Neural progenitor cell (in vitro differentiated cells): ENCODE data around the gene BEND4. TPM values are rescaled to one million over a fixed set of nuclear protein-coding genes. Genes with fewer than 3 reads are reported as not detected.
A peak's percentile ranks its signal among the peaks of the same experiment; 100 is the strongest.

Source experiments
- DNase-seq: peaks from one replicate; pipeline ENCODE4 v3.0.0-alpha.2; 2016; ENCODE audit warnings: low spot score
- H2AFZ ChIP-seq: fragments of 200-600 bp; sonication (generic); replicated peaks from 2 replicates; pipeline ENCODE4 v1.6.1; 2016; ENCODE audit warnings: antibody characterized with exemption
- H3F3A ChIP-seq: fragments of 200-600 bp; sonication (generic); 2 replicates; pipeline ENCODE4 v1.6.1; 2016; ENCODE audit warnings: antibody characterized with exemption, low read depth
- H3K27ac ChIP-seq: fragments of 200-600 bp; sonication (generic); 2 replicates; pipeline ENCODE4 v1.5.1; 2016; ENCODE audit warnings: mild to moderate bottlenecking
- H3K27me3 ChIP-seq: fragments of 200-600 bp; sonication (generic); 2 replicates; pipeline ENCODE4 v1.6.1; 2016; ENCODE audit warnings: mild to moderate bottlenecking, moderate library complexity
- H3K36me3 ChIP-seq: fragments of 200-600 bp; sonication (generic); 2 replicates; pipeline ENCODE4 v1.5.1; 2016
- H3K4me1 ChIP-seq: fragments of 200-600 bp; sonication (generic); 2 replicates; pipeline ENCODE4 v1.6.1; 2016; ENCODE audit warnings: mixed run types
- H3K4me2 ChIP-seq: fragments of 200-600 bp; sonication (generic); 2 replicates; pipeline ENCODE4 v1.6.1; 2016
- H3K4me3 ChIP-seq: fragments of 200-600 bp; sonication (generic); 2 replicates; pipeline ENCODE4 v1.5.1; 2016
- H3K79me2 ChIP-seq: fragments of 200-600 bp; sonication (generic); 2 replicates; pipeline ENCODE4 v1.6.1; 2016; ENCODE audit warnings: low read depth
- H3K9ac ChIP-seq: fragments of 200-600 bp; sonication (generic); 2 replicates; pipeline ENCODE4 v1.6.1; 2016
- H3K9me3 ChIP-seq: fragments of 200-600 bp; sonication (generic); 2 replicates; pipeline ENCODE4 v1.5.1; 2016; ENCODE audit warnings: low read depth
- H4K20me1 ChIP-seq: fragments of 200-600 bp; sonication (generic); 2 replicates; pipeline ENCODE4 v1.6.1; 2016; ENCODE audit warnings: low read depth
- H3K27ac Mint-ChIP-seq: 3 replicates; pipeline ENCODE4 v1.8.0; 2021; ENCODE audit warnings: mixed read lengths
- H3K27me3 Mint-ChIP-seq: 2 replicates; pipeline ENCODE4 v1.8.0; 2022; ENCODE audit warnings: low read depth, mild to moderate bottlenecking, inconsistent platforms, moderate library complexity, mixed read lengths; ENCODE audit not compliant: insufficient read depth
- H3K36me3 Mint-ChIP-seq: 3 replicates; pipeline ENCODE4 v1.8.0; 2021; ENCODE audit warnings: mixed read lengths
- H3K4me1 Mint-ChIP-seq: 3 replicates; pipeline ENCODE4 v1.8.0; 2021; ENCODE audit warnings: mixed read lengths
- H3K4me3 Mint-ChIP-seq: 3 replicates; pipeline ENCODE4 v1.8.0; 2021; ENCODE audit warnings: mild to moderate bottlenecking, moderate library complexity, mixed read lengths
- H3K9me3 Mint-ChIP-seq: 3 replicates; pipeline ENCODE4 v1.8.0; 2020; ENCODE audit warnings: mixed read lengths
- CTCF ChIP-seq: fragments of 200-600 bp; sonication (generic); IDR thresholded peaks from 2 replicates; pipeline ENCODE4 v1.5.1; 2017; ENCODE audit warnings: antibody characterized with exemption, mild to moderate bottlenecking
- EZH2 ChIP-seq: fragments of 200-600 bp; sonication (generic); IDR thresholded peaks from 2 replicates; pipeline ENCODE4 v1.6.1; 2017; ENCODE audit warnings: antibody characterized with exemption, mild to moderate bottlenecking, moderate library complexity
- EZH2phosphoT487 ChIP-seq: fragments of 200-600 bp; sonication (generic); IDR thresholded peaks from 2 replicates; pipeline ENCODE4 v1.6.1; 2017; ENCODE audit warnings: antibody characterized with exemption
- total RNA-seq: library from RNA; depleted of rRNA; stranded (reverse); fragments of >200 nt; gene quantifications from 2 replicates; pipeline ENCODE4 v1.2.3, GENCODE V29; 2015; ENCODE audit warnings: low replicate concordance

Gene BEND4
- total RNA-seq, 1 donor from 2014 or later = 9.7 TPM

DNA sequence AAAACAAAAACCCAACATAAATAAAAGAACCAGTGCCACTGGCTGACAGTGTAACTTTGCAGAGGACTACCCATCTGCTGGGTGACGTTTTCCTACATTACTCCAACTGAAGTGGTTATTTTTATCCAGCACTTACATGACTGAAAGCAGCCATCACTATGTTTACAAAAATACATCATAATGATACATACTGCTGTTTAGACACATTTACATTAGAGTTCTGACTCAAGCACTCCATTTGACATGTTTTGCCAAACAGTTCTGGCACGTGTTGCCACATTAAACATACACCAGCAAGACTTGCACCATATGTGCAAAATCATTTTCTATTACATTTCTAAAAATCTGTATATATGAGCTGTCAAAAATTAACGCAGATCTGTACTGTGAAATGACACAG is 39.6 kb downstream of the BEND4 start:
- Histone ChIP-seq H3K9me3 (no peaks in the 10 kb centered on the region), H3K4me2 (no peak overlapping the region), H2AFZ (no peak overlapping the region), H3K9ac (no peak overlapping the region), H3K27ac (no peak overlapping the region), H3K36me3 (no peaks in the 10 kb centered on the region), H3F3A (no peaks in the 10 kb centered on the region), H3K4me3 (no peak overlapping the region), H3K79me2 (no peaks in the 10 kb centered on the region), H4K20me1 (no peaks in the 10 kb centered on the region), H3K27me3 (no peaks in the 10 kb centered on the region), H3K4me1 (no peaks in the 10 kb centered on the region)
- H3K4me1 Mint-ChIP-seq = no peaks in the 10 kb centered on the region
- no peaks in the 10 kb centered on the region for H3K9me3 Mint-ChIP-seq
- H3K36me3 Mint-ChIP-seq = no peaks in the 10 kb centered on the region
- H3K4me3 Mint-ChIP-seq = no peak overlapping the region
- DNase-seq = no peak
- TF ChIP-seq EZH2 (no peak), EZH2phosphoT487 (no peak), CTCF (no peak)
- no peaks in the 10 kb centered on the region for H3K27me3 Mint-ChIP-seq
- no peak overlapping the region for H3K27ac Mint-ChIP-seq

GRCh38 chr4:42104521-42104920 is 47.9 kb downstream of the BEND4 start:
- H3K4me3 ChIP-seq = no peak overlapping the region
- H3K9ac ChIP-seq = no peak overlapping the region
- H3K4me1 Mint-ChIP-seq = no peaks in the 10 kb centered on the region
- no peaks in the 10 kb centered on the region for H3K27me3 ChIP-seq
- H3K4me3 Mint-ChIP-seq = no peak overlapping the region
- no peaks in the 10 kb centered on the region for H3K9me3 ChIP-seq
- TF ChIP-seq EZH2phosphoT487 (no peak), CTCF (no peak), EZH2 (no peak)
- H3K36me3 Mint-ChIP-seq = no peaks in the 10 kb centered on the region
- no peak overlapping the region for H3K27ac Mint-ChIP-seq
- peak; percentile 5 for DNase-seq
- no peaks in the 10 kb centered on the region for H3K36me3 ChIP-seq
- H2AFZ ChIP-seq = no peak overlapping the region
- no peaks in the 10 kb centered on the region for H3K4me1 ChIP-seq
- no peaks in the 10 kb centered on the region for H3K79me2 ChIP-seq
- H3K4me2 ChIP-seq = no peak overlapping the region
- no peaks in the 10 kb centered on the region for H3F3A ChIP-seq
- no peak overlapping the region for H3K27ac ChIP-seq
- H3K9me3 Mint-ChIP-seq = no peaks in the 10 kb centered on the region
- no peaks in the 10 kb centered on the region for H4K20me1 ChIP-seq
- H3K27me3 Mint-ChIP-seq = no peaks in the 10 kb centered on the region

DNA sequence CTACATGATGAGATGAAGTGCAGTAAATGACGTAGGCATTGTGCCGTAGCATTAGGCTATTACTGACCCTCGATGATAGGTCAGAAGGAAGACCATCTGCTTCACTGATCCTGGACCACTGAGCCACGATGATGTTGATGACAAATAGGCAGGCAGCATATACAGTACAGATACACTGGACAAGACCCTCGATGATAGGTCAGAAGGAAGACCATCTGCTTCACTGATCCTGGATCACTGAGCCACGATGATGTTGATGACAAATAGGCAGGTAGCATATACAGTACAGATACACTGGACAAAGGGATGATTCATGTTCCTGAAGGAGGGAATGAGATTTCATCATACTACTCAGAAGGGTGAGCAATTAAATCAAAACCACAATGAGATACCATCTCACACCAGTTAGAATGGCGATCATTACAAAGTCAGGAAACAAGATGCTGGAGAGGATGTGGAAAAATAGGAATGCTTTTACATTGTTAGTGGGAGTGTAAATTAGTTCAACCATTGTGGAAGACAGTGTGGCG is 50.9 kb downstream of the BEND4 start:
- DNase-seq = no peak
- Histone ChIP-seq H3K36me3 (no peaks in the 10 kb centered on the region), H3K27ac (no peak overlapping the region), H3F3A (no peaks in the 10 kb centered on the region), H3K9ac (no peak overlapping the region), H3K9me3 (no peaks in the 10 kb centered on the region), H2AFZ (no peak overlapping the region), H3K4me2 (no peak overlapping the region), H3K4me1 (no peaks in the 10 kb centered on the region), H4K20me1 (no peaks in the 10 kb centered on the region), H3K79me2 (no peaks in the 10 kb centered on the region), H3K27me3 (no peaks in the 10 kb centered on the region), H3K4me3 (no peak overlapping the region)
- Mint-ChIP-seq H3K4me1 (no peaks in the 10 kb centered on the region), H3K9me3 (no peaks in the 10 kb centered on the region), H3K4me3 (no peak overlapping the region), H3K36me3 (no peaks in the 10 kb centered on the region), H3K27me3 (peaks cover 3% of the 10 kb centered on the region), H3K27ac (no peak overlapping the region)
- TF ChIP-seq CTCF = no peak
- no peak for TF ChIP-seq EZH2
- no peak for TF ChIP-seq EZH2phosphoT487
